ENCODE results near the gene FUCA1.
"Not testable (repeated sequence)": the region's sequence is repeated elsewhere in the genome, so short reads cannot be mapped to it uniquely, and the experiment has no call there.

Gene FUCA1

GRCh38 chr1:23895082-23895481 is 27.0 kb upstream of the FUCA1 start:
- DNase-seq = no peak

- DNase-seq = no peak
Measured at GRCh38 chr1:23889074-23889473, 21.0 kb upstream of the FUCA1 start.

GRCh38 chr1:23885222-23885621 is 17.1 kb upstream of the FUCA1 start:
- no peak for DNase-seq

GRCh38 chr1:23882746-23883145 is 14.7 kb upstream of the FUCA1 start:
- no peak for DNase-seq

GRCh38 chr1:23879809-23880208 is 11.7 kb upstream of the FUCA1 start:
- DNase-seq = no peak

GRCh38 chr1:23878668-23879067 is 10.6 kb upstream of the FUCA1 start:
- no peak for DNase-seq

GRCh38 chr1:23875382-23875781 is 7.3 kb upstream of the FUCA1 start:
- no peak for DNase-seq

- DNase-seq = no peak
Measured at GRCh38 chr1:23872421-23872820, 4.3 kb upstream of the FUCA1 start.

- no peak for DNase-seq
Measured at GRCh38 chr1:23869051-23869450, 961 bp upstream of the FUCA1 start.

- DNase-seq = peak; percentile 21 to 60
Measured at GRCh38 chr1:23868557-23869016, 497 bp upstream of the FUCA1 start.

- DNase-seq = no peak
Measured at GRCh38 chr1:23867542-23867894, 572 bp downstream of the FUCA1 start.

GRCh38 chr1:23865543-23865930 is 2.6 kb downstream of the FUCA1 start:
- DNase-seq = no peak

- no peak for DNase-seq
Measured at GRCh38 chr1:23864801-23865542, 3.1 kb downstream of the FUCA1 start.

GRCh38 chr1:23862640-23863039 is 5.5 kb downstream of the FUCA1 start:
- no peak for DNase-seq

GRCh38 chr1:23854568-23854967 is 13.5 kb downstream of the FUCA1 start:
- no peak for DNase-seq

GRCh38 chr1:23853124-23853523 is 15.0 kb downstream of the FUCA1 start:
- DNase-seq = not testable (repeated sequence)

- DNase-seq = not testable (repeated sequence)
Measured at GRCh38 chr1:23851406-23851805, 16.7 kb downstream of the FUCA1 start.

GRCh38 chr1:23848673-23849616 is 19.1 kb downstream of the FUCA1 start:
- no peak for DNase-seq

- not testable (repeated sequence) for DNase-seq
Measured at GRCh38 chr1:23847482-23848095, 20.5 kb downstream of the FUCA1 start.

- no peak for DNase-seq
Measured at GRCh38 chr1:23845163-23845562, 22.9 kb downstream of the FUCA1 start.

- DNase-seq = no peak
Measured at GRCh38 chr1:23843644-23844043, 24.4 kb downstream of the FUCA1 start.

- peak; percentile 43 to 55 for DNase-seq
Measured at GRCh38 chr1:23838401-23838866, 29.7 kb downstream of the FUCA1 start.

GRCh38 chr1:23837908-23838307 is 30.2 kb downstream of the FUCA1 start:
- no peak for DNase-seq
